Parathyroid adenoma (tissue), 2 donors: ENCODE data around the gene SNTG2.

Source experiments
- H2AFZ ChIP-seq: fragments of 300-600 bp; sonication (generic); one replicate; pipeline ENCODE4 v1.7.0; 2017; ENCODE audit warnings: antibody characterized with exemption, mild to moderate bottlenecking
- H3K27ac ChIP-seq: fragments of 300-600 bp; sonication (generic); one replicate; pipeline ENCODE4 v1.7.0; 2017
- H3K27me3 ChIP-seq: fragments of 300-600 bp; sonication (generic); one replicate; pipeline ENCODE4 v1.7.0; 2017; ENCODE audit warnings: low read length; ENCODE audit not compliant: control insufficient read depth, insufficient read depth
- H3K36me3 ChIP-seq: fragments of 300-600 bp; sonication (generic); one replicate; pipeline ENCODE4 v1.7.0; 2017; ENCODE audit warnings: low read length; ENCODE audit not compliant: control insufficient read depth, insufficient read depth
- H3K4me1 ChIP-seq: fragments of 300-600 bp; sonication (generic); one replicate; pipeline ENCODE4 v1.7.0; 2017; ENCODE audit warnings: control low read depth
- H3K4me2 ChIP-seq: fragments of 300-600 bp; sonication (generic); one replicate; pipeline ENCODE4 v1.7.0; 2017; ENCODE audit warnings: low read length
- H3K4me3 ChIP-seq: fragments of 300-600 bp; sonication (generic); one replicate; pipeline ENCODE4 v1.7.0; 2017; ENCODE audit warnings: low read depth, low read length
- H3K79me2 ChIP-seq: fragments of 300-600 bp; sonication (generic); one replicate; pipeline ENCODE4 v1.7.0; 2017; ENCODE audit warnings: control low read depth
- H3K9ac ChIP-seq: fragments of 300-600 bp; sonication (generic); one replicate; pipeline ENCODE4 v1.7.0; 2017; ENCODE audit warnings: mild to moderate bottlenecking
- H3K9me3 ChIP-seq: fragments of 300-600 bp; sonication (generic); one replicate; pipeline ENCODE4 v1.7.0; 2017; ENCODE audit warnings: low read length; ENCODE audit not compliant: control insufficient read depth
- CTCF ChIP-seq: fragments of 300-600 bp; sonication (generic); IDR thresholded peaks from one replicate; pipeline ENCODE4 v1.7.0; 2017; ENCODE audit warnings: antibody characterized with exemption, mild to moderate bottlenecking
- donor health status: primary hyperparathyroidism.

SNTG2 gene

GRCh38 chr2:1272835-1273234 lies 322.2 kb downstream of the SNTG2 start:
- H3K9me3 ChIP-seq, result no peaks in the 10 kb centered on the region
- H3K27me3 ChIP-seq, result no peaks in the 10 kb centered on the region
- H3K4me1 ChIP-seq, result no peaks in the 10 kb centered on the region
- no peaks in the 10 kb centered on the region for H3K36me3 ChIP-seq
- H3K4me3 ChIP-seq, result no peak overlapping the region
- no peaks in the 10 kb centered on the region for H3K79me2 ChIP-seq
- no peak overlapping the region for H2AFZ ChIP-seq
- H3K9ac ChIP-seq, result no peak overlapping the region
- no peak overlapping the region for H3K4me2 ChIP-seq
- TF ChIP-seq CTCF, result no peak
- no peak overlapping the region for H3K27ac ChIP-seq

DNA sequence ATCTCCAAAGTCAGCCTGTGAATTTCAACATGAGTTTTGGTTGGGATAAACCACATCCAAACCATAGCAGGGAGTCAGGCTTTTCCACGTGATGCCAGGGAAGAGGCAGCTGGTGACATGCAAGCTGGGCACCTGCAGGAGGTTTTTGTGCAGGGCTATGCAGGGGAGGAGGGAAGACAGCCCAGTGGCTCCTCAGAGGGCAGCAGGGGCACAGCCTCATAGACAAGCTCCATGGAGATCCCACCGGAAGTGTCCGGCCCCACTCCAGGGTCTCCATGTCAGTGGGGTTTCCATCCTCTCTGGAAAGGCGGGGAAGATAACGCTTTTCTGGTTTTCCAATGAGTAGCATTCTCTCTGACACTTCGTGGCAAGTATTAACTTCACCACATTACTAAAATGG lies 327.0 kb downstream of the SNTG2 start:
- H3K27me3 ChIP-seq, result no peaks in the 10 kb centered on the region
- no peak overlapping the region for H3K4me2 ChIP-seq
- H3K79me2 ChIP-seq, result no peaks in the 10 kb centered on the region
- H3K27ac ChIP-seq, result no peak overlapping the region
- H3K4me1 ChIP-seq, result no peaks in the 10 kb centered on the region
- no peaks in the 10 kb centered on the region for H3K36me3 ChIP-seq
- H3K4me3 ChIP-seq, result no peak overlapping the region
- no peak overlapping the region for H2AFZ ChIP-seq
- H3K9me3 ChIP-seq, result no peaks in the 10 kb centered on the region
- no peak for TF ChIP-seq CTCF
- no peak overlapping the region for H3K9ac ChIP-seq

DNA sequence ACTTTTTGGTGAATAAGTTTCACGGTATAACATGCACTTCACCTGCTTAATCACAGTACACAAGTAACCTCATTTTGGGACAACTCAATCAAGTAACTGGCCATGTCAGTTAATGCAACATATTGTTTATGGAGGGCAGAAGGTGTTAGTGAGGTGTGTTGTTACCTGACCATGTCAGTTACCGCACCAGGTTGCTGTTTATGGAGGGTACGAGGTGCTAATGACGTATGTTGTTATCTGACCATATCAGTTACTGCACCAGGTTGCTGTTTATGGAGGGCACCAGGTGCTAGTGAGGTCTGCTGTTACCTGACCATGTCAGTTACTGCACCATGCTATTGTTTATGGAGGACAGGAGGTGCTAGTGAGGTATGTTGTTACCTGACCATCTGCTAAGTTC lies 327.5 kb downstream of the SNTG2 start:
- Histone ChIP-seq H3K27ac (no peak overlapping the region), H3K4me1 (no peaks in the 10 kb centered on the region), H3K4me2 (no peak overlapping the region), H3K27me3 (no peaks in the 10 kb centered on the region), H3K9ac (no peak overlapping the region), H3K36me3 (no peaks in the 10 kb centered on the region), H2AFZ (no peak overlapping the region), H3K9me3 (no peaks in the 10 kb centered on the region), H3K4me3 (no peak overlapping the region), H3K79me2 (no peaks in the 10 kb centered on the region)
- TF ChIP-seq CTCF, result no peak

- H3K4me3 ChIP-seq, result no peak overlapping the region
- no peaks in the 10 kb centered on the region for H3K36me3 ChIP-seq
- H3K4me2 ChIP-seq, result no peak overlapping the region
- no peak for TF ChIP-seq CTCF
- H3K27ac ChIP-seq, result no peak overlapping the region
- no peak overlapping the region for H2AFZ ChIP-seq
- H3K4me1 ChIP-seq, result no peaks in the 10 kb centered on the region
- no peak overlapping the region for H3K9ac ChIP-seq
- H3K9me3 ChIP-seq, result no peaks in the 10 kb centered on the region
- no peaks in the 10 kb centered on the region for H3K27me3 ChIP-seq
- no peaks in the 10 kb centered on the region for H3K79me2 ChIP-seq
Observed at GRCh38 chr2:1278861-1279260, 328.2 kb downstream of the SNTG2 start.

DNA sequence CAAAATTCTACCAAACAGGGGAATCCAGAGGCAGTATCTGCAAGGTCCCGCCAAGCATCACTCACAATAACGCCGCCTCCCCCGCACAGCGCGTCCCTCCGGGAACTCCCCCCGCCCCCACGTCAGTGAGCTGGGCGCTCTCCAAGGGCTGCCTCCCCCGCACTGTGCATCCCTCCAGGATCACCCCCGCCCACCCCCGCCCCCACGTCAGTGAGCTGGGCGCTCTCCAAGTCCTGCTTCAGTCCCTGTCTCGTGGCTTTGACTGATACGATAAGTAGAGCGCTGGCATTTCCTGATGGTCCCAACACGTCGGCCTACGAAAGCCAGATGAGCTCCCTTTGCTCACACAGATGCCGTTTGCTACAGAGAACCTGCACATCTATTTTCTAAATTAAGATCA lies 331.9 kb downstream of the SNTG2 start:
- no peak overlapping the region for H3K4me2 ChIP-seq
- no peak overlapping the region for H3K4me3 ChIP-seq
- H3K27me3 ChIP-seq, result no peaks in the 10 kb centered on the region
- no peak overlapping the region for H3K27ac ChIP-seq
- no peak for TF ChIP-seq CTCF
- no peak overlapping the region for H3K9ac ChIP-seq
- no peak overlapping the region for H2AFZ ChIP-seq
- no peaks in the 10 kb centered on the region for H3K9me3 ChIP-seq
- H3K79me2 ChIP-seq, result no peaks in the 10 kb centered on the region
- no peaks in the 10 kb centered on the region for H3K36me3 ChIP-seq
- no peaks in the 10 kb centered on the region for H3K4me1 ChIP-seq
